Body of pancreas (tissue), 4 donors: Measurements from ENCODE around the gene NAA11. TPM values are rescaled to one million over a fixed set of nuclear protein-coding genes. Genes with fewer than 3 reads are reported as not detected.

Source experiments
- ATAC-seq: fragments of 150-250 bp; one replicate; pipeline ENCODE4 v1.9.1; 2016
- DNase-seq, 4 donors: peaks; one replicate each; pipeline ENCODE4 v3.0.0-alpha.2; 2019
- H3K27ac ChIP-seq, 4 donors: fragments of 200-600 bp; sonication (generic); 1 replicate in 3 of 4; 2 replicates in 1 of 4; pipeline versions ENCODE4 v1.5.1 to v1.6.1; 2016 to 2019; ENCODE audit warnings: mild to moderate bottlenecking in 1 of 4, mixed read lengths in 1 of 4, moderate library complexity in 1 of 4
- H3K27me3 ChIP-seq, 2 donors: fragments of 200-600 bp; sonication (generic); one replicate each; pipeline ENCODE4 v1.6.0; 2016; ENCODE audit warnings: mild to moderate bottlenecking in 1 of 2
- H3K36me3 ChIP-seq, 2 donors: fragments of 200-600 bp; sonication (generic); replicated peaks in 1 of 2; 2 replicates each; pipeline ENCODE4 v1.5.1; 2016; ENCODE audit warnings: low read depth in 2 of 2; ENCODE audit not compliant: insufficient read depth in 1 of 2
- H3K4me1 ChIP-seq: fragments of 200-600 bp; sonication (generic); one replicate; pipeline ENCODE4 v1.6.0; 2016
- H3K4me3 ChIP-seq, 2 donors: fragments of 200-600 bp; sonication (generic); 1 replicate in 1 of 2; 2 replicates in 1 of 2; pipeline ENCODE4 v1.5.1; 2016 to 2019
- H3K9me3 ChIP-seq, 3 donors: fragments of 200-600 bp; sonication (generic); 1 replicate in 2 of 3; 2 replicates in 1 of 3; pipeline ENCODE4 v1.5.1; 2016
- POLR2A ChIP-seq, 3 donors: fragments of 450-650 bp; IDR thresholded peaks; one replicate each; pipeline ENCODE4 v1.6.1; 2016; ENCODE audit warnings: antibody characterized with exemption in 3 of 3, mild to moderate bottlenecking in 2 of 3
- WGBS, 2 donors: methylation state at CpG; one replicate each; pipeline ENCODE4 v1.1.5; 2017; 5-methylcytosine and 5-hydroxymethylcytosine counted together
- intact Hi-C: fragments of 100-400 bp; cut with DNase I; formaldehyde crosslinking; loops from one replicate; pipeline ENCODE4 v1.15.1; 2023
- total RNA-seq, 2 donors: library from RNA; depleted of rRNA; stranded (reverse); fragments of >200 nt; gene quantifications; one replicate each; pipeline ENCODE4 v1.1.0, GENCODE V29; 2016
- TF ChIP-seq, protein P1 (sequence below), 7 experiments: fragments of 450-650 bp in 4 of 7; fragments of 200-600 bp in 3 of 7; sonication (generic) in 3 of 7; IDR thresholded peaks; one replicate each; pipeline ENCODE4 v1.5.1; 2016 to 2019; ENCODE audit warnings: antibody characterized with exemption in 7 of 7

The NAA11 gene
- total RNA-seq, 2 donors from 2014 or later: not detected

DNA sequence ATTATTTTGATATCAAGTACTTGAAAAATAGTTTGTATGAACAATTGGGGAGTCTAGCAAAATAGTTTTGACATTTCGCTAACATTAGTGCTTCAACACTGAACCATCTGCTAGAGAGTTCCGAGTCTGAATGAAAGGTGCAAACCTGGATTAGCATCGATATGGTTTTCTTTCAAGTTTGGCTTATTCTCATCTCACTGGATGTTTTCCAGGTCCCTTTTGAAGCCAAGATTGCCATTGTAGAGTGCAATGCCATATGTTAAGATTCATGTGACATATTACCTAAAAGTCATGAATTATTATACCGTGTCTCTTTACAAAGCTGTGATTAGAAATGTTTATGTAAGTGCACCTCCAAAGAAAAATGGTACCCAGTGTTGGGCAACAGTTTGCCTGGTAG is 36.8 kb upstream of the NAA11 start:
- no peaks in the 10 kb centered on the region for H3K27me3 ChIP-seq
- no peaks in the 10 kb centered on the region for H3K4me1 ChIP-seq
- no peak for ATAC-seq
- 74 to 84% methylated on average over 4 of the region's 4 CpGs for WGBS, 2 donors
- intact Hi-C loops: no loop called here
- no peak overlapping the region for H3K27ac ChIP-seq
- TF ChIP-seq, protein P1, sequence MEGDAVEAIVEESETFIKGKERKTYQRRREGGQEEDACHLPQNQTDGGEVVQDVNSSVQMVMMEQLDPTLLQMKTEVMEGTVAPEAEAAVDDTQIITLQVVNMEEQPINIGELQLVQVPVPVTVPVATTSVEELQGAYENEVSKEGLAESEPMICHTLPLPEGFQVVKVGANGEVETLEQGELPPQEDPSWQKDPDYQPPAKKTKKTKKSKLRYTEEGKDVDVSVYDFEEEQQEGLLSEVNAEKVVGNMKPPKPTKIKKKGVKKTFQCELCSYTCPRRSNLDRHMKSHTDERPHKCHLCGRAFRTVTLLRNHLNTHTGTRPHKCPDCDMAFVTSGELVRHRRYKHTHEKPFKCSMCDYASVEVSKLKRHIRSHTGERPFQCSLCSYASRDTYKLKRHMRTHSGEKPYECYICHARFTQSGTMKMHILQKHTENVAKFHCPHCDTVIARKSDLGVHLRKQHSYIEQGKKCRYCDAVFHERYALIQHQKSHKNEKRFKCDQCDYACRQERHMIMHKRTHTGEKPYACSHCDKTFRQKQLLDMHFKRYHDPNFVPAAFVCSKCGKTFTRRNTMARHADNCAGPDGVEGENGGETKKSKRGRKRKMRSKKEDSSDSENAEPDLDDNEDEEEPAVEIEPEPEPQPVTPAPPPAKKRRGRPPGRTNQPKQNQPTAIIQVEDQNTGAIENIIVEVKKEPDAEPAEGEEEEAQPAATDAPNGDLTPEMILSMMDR (IDR thresholded peaks at IDR 0.05): no peak
- no peak for TF ChIP-seq POLR2A (IDR thresholded peaks at IDR 0.05)
- DNase-seq: no peak
- no peaks in the 10 kb centered on the region for H3K9me3 ChIP-seq
- H3K36me3 ChIP-seq: no peaks in the 10 kb centered on the region
- H3K4me3 ChIP-seq: no peak overlapping the region

GRCh38 chr4:79360006-79360405 is 34.1 kb upstream of the NAA11 start:
- no peak for ATAC-seq
- TF ChIP-seq, protein P1 (IDR thresholded peaks at IDR 0.05): no peak
- TF ChIP-seq POLR2A (IDR thresholded peaks at IDR 0.05): no peak
- no peaks in the 10 kb centered on the region for H3K9me3 ChIP-seq
- no peaks in the 10 kb centered on the region for H3K4me1 ChIP-seq
- no peak for DNase-seq
- no peak overlapping the region for H3K4me3 ChIP-seq
- H3K36me3 ChIP-seq: no peaks in the 10 kb centered on the region
- no peaks in the 10 kb centered on the region for H3K27me3 ChIP-seq
- no peak overlapping the region for H3K27ac ChIP-seq
- intact Hi-C loops: no loop called here

DNA sequence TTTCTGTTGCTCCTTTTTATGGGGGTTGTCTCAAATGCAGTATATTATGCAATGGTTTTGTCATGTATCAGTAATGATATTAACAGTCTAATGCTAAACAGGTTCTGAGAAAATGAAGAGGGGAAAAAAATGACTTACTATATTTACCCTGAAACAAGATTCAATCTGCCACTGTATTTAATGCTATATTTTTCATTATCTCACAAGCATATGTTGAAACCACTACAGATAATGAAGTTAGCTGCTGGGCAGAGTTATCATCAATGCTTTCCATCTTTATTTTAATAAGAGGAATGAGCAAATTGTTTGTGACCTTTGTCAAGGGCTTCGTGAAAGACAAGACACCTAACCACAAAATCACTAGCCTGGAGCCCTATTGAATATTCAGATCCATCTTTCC is 32.6 kb upstream of the NAA11 start:
- intact Hi-C loops: no loop called here
- H3K27ac ChIP-seq: no peak overlapping the region
- TF ChIP-seq POLR2A (IDR thresholded peaks at IDR 0.05): no peak
- TF ChIP-seq, protein P1 (IDR thresholded peaks at IDR 0.05): no peak

GRCh38 chr4:79357365-79357764 is 31.5 kb upstream of the NAA11 start:
- Histone ChIP-seq H3K4me1 (no peaks in the 10 kb centered on the region), H3K36me3 (no peaks in the 10 kb centered on the region), H3K27ac (no peak overlapping the region), H3K27me3 (no peaks in the 10 kb centered on the region), H3K4me3 (no peak overlapping the region), H3K9me3 (no peaks in the 10 kb centered on the region)
- ATAC-seq (no peak), DNase-seq (no peak)
- WGBS, 2 donors: 53 to 62% methylated on average over 8 of the region's 8 CpGs
- intact Hi-C loops: no loop called here
- TF ChIP-seq, protein P1 (IDR thresholded peaks at IDR 0.05): no peak
- no peak for TF ChIP-seq POLR2A (IDR thresholded peaks at IDR 0.05)

More for the DNA sequence above, 32.6 kb upstream of the NAA11 start:
- H3K36me3 ChIP-seq: no peaks in the 10 kb centered on the region
- no peaks in the 10 kb centered on the region for H3K27me3 ChIP-seq
- DNase-seq (no peak), ATAC-seq (no peak)
- H3K4me3 ChIP-seq: no peak overlapping the region
- no peaks in the 10 kb centered on the region for H3K4me1 ChIP-seq
- WGBS, 2 donors: 61 to 75% methylated on average over 1 of the region's 1 CpG
- no peaks in the 10 kb centered on the region for H3K9me3 ChIP-seq

DNA sequence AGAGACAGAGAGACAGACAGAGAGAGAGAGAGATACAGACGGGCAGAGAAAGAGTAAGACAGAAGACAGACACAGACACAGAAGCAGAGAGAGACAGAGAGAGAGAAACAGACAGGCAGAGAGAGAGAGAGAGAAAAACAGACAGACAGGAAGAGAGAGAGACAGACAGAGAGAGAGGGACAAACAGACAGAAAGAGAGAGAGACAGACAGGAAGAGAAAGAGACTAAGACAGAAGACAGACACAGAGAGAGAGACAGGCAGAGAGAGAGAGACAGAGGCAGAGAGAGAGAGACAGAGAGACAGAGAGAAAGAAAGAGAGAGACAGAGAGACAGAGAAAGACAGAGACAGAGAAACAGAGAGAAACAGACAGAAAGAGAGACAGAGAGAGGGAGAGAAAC is 27.2 kb upstream of the NAA11 start:
- H3K4me1 ChIP-seq: no peaks in the 10 kb centered on the region
- H3K4me3 ChIP-seq: no peak overlapping the region
- no peaks in the 10 kb centered on the region for H3K27me3 ChIP-seq
- no peaks in the 10 kb centered on the region for H3K9me3 ChIP-seq
- intact Hi-C loops: no loop called here
- no peak overlapping the region for H3K27ac ChIP-seq
- DNase-seq (no peak), ATAC-seq (no peak)
- no peak for TF ChIP-seq POLR2A (IDR thresholded peaks at IDR 0.05)
- WGBS, 2 donors: 18 to 43% methylated on average over 1 of the region's 1 CpG
- H3K36me3 ChIP-seq: no peaks in the 10 kb centered on the region
